GM21390 (cell line): ENCODE measurements around the gene SMIM8.
"Not testable (repeated sequence)": the region's sequence is repeated elsewhere in the genome, so short reads cannot be mapped to it uniquely, and the experiment has no call there.

Experiments used
- ATAC-seq: cut with Tn5 transposase; IDR thresholded peaks from one replicate; pipeline ENCODE4 v1.9.1; 2021; ENCODE audit not compliant: unreplicated experiment

The SMIM8 gene

GRCh38 chr6:87322304-87323212, at the start of gene SMIM8:
Gene SMIM8 (plus strand): TSS chr6:87322588. CDS start chr6:87337032, 14,444 bp downstream.
- ATAC-seq, result peak; percentile 100

GRCh38 chr6:87274660-87275274, 47.6 kb upstream of the SMIM8 start:
- ATAC-seq, result no peak

GRCh38 chr6:87276624-87277023, 45.8 kb upstream of the SMIM8 start:
- ATAC-seq, result no peak

- no peak for ATAC-seq
Observed at GRCh38 chr6:87277123-87277522, 45.3 kb upstream of the SMIM8 start.

- no peak for ATAC-seq
Observed at GRCh38 chr6:87279196-87279595, 43.2 kb upstream of the SMIM8 start.

GRCh38 chr6:87281426-87281825, 41.0 kb upstream of the SMIM8 start:
- no peak for ATAC-seq

GRCh38 chr6:87282743-87283142, 39.6 kb upstream of the SMIM8 start:
- ATAC-seq, result no peak

- ATAC-seq, result no peak
Observed at GRCh38 chr6:87283461-87283860, 38.9 kb upstream of the SMIM8 start.

- no peak for ATAC-seq
Observed at GRCh38 chr6:87287251-87287650, 35.1 kb upstream of the SMIM8 start.

GRCh38 chr6:87289571-87289970, 32.8 kb upstream of the SMIM8 start:
- no peak for ATAC-seq

- ATAC-seq, result no peak
Observed at GRCh38 chr6:87291883-87292282, 30.5 kb upstream of the SMIM8 start.

GRCh38 chr6:87293526-87293925, 28.9 kb upstream of the SMIM8 start:
- no peak for ATAC-seq

- ATAC-seq, result no peak
Observed at GRCh38 chr6:87297119-87297518, 25.3 kb upstream of the SMIM8 start.

GRCh38 chr6:87301277-87301676, 21.1 kb upstream of the SMIM8 start:
- not testable (repeated sequence) for ATAC-seq

- ATAC-seq, result no peak
Observed at GRCh38 chr6:87308970-87309369, 13.4 kb upstream of the SMIM8 start.

- ATAC-seq, result no peak
Observed at GRCh38 chr6:87312860-87313259, 9.5 kb upstream of the SMIM8 start.

- no peak for ATAC-seq
Observed at GRCh38 chr6:87315071-87315470, 7.3 kb upstream of the SMIM8 start.

GRCh38 chr6:87319271-87319987, 3.0 kb upstream of the SMIM8 start:
- no peak for ATAC-seq

GRCh38 chr6:87323880-87324279, 1.5 kb downstream of the SMIM8 start:
- ATAC-seq, result not testable (repeated sequence)

GRCh38 chr6:87330961-87331360, 8.6 kb downstream of the SMIM8 start:
- no peak for ATAC-seq

GRCh38 chr6:87333033-87333432, 10.6 kb downstream of the SMIM8 start:
- no peak for ATAC-seq
